HCT116 (cell line): ENCODE results near the gene SERINC4. TPM values are rescaled to one million over a fixed set of nuclear protein-coding genes. Genes with fewer than 3 reads are reported as not detected.

Experiments used
- ATAC-seq: fragments of 200-7000 bp; cut with Tn5 transposase; 2 replicates; pipeline ENCODE4 v1.9.1; 2020; ENCODE audit warnings: mild to moderate bottlenecking, moderate library complexity
- BruUV-seq: library from RNA; stranded (reverse); fragments of 400-500 nt; replicated peaks from 2 replicates; lab custom pipeline; 2021; lab: Mats Ljungman, UMichigan
- CTCF ChIA-PET: fragments of 300-600 bp; sonication (Branson Sonifier 250); formaldehyde crosslinking; loops from one replicate; lab custom pipeline; 2021; ENCODE audit warnings: antibody characterized with exemption; lab: Charles Lee
- POLR2A ChIA-PET: fragments of 300-600, 350-600 bp; sonication (Branson Sonifier 250); formaldehyde crosslinking; loops from one replicate; lab custom pipeline; 2021; ENCODE audit warnings: antibody characterized with exemption; lab: Charles Lee
- RAD21 ChIA-PET, 2 experiments: fragments of 300-600 bp; sonication (Branson Sonifier 250); formaldehyde crosslinking; loops; one replicate each; lab custom pipeline; 2023; ENCODE audit warnings: low total read pairs in 2 of 2; ENCODE audit not compliant: uncharacterized antibody in 2 of 2, unreplicated experiment in 2 of 2, low non-redundant PET in 1 of 2; lab: Charles Lee
- DNase-seq: peaks from one replicate; pipeline ENCODE4 v3.0.0-alpha.2; 2010; ENCODE audit warnings: low read depth, low spot score
- H2AFZ ChIP-seq: fragments of 200-600 bp; shearing (Covaris generic), sonication (generic); 2 replicates; pipeline ENCODE4 v1.6.1; 2017; ENCODE audit warnings: low read depth, mixed run types, mixed read lengths, antibody characterized with exemption, low read length; ENCODE audit not compliant: poor library complexity, severe bottlenecking
- H3K27ac ChIP-seq: 2 replicates; pipeline ENCODE4 v1.5.1; 2012; ENCODE audit warnings: low read depth, low read length
- H3K27me3 ChIP-seq: fragments of 200-600 bp; sonication (generic); 2 replicates; pipeline ENCODE4 v1.6.1; 2016; ENCODE audit warnings: mixed run types, low read length, mixed read lengths; ENCODE audit not compliant: insufficient read depth
- H3K36me3 ChIP-seq, 2 experiments: fragments of 200-500 bp in 1 of 2; fragments of 200-600 bp in 1 of 2; sonication (Bioruptor generic) in 1 of 2; sonication (generic) in 1 of 2; 2 replicates each; pipeline versions ENCODE4 v1.5.1 to v1.6.1; 2014 to 2016; ENCODE audit warnings: low read length in 2 of 2, inconsistent platforms in 1 of 2, mixed read lengths in 1 of 2, mixed run types in 1 of 2; ENCODE audit not compliant: insufficient read depth in 2 of 2, control insufficient read depth in 1 of 2
- H3K4me1 ChIP-seq, 2 experiments: fragments of 200-600 bp in 1 of 2; sonication (generic) in 1 of 2; 2 replicates each; pipeline versions ENCODE4 v1.5.1 to v1.6.1; 2012 to 2017; ENCODE audit warnings: low read length in 2 of 2, inconsistent platforms in 1 of 2, mild to moderate bottlenecking in 1 of 2, mixed read lengths in 1 of 2, mixed run types in 1 of 2, moderate library complexity in 1 of 2; ENCODE audit not compliant: insufficient read depth in 2 of 2, control insufficient read depth in 1 of 2
- H3K4me2 ChIP-seq: fragments of 200-600 bp; sonication (generic); 2 replicates; pipeline ENCODE4 v1.6.1; 2017; ENCODE audit warnings: mixed run types, low read length, mixed read lengths
- H3K4me3 ChIP-seq, 2 experiments: fragments of 200-600 bp in 1 of 2; sonication (generic) in 1 of 2; replicated peaks in 1 of 2; 2 replicates each; pipeline ENCODE4 v1.5.1; 2011 to 2016; ENCODE audit warnings: low read length in 2 of 2, control low read depth in 1 of 2, low read depth in 1 of 2, mild to moderate bottlenecking in 1 of 2, mixed read lengths in 1 of 2, mixed run types in 1 of 2
- H3K79me2 ChIP-seq: fragments of 200-600 bp; sonication (generic); 2 replicates; pipeline ENCODE4 v1.6.1; 2017; ENCODE audit warnings: mild to moderate bottlenecking, mixed run types, low read length, moderate library complexity, mixed read lengths; ENCODE audit not compliant: insufficient read depth
- H3K9ac ChIP-seq: fragments of 200-600 bp; sonication (generic); 2 replicates; pipeline ENCODE4 v1.6.1; 2016; ENCODE audit warnings: low read length, mixed read lengths
- H3K9me2 ChIP-seq: fragments of 200-600 bp; sonication (generic), shearing (Covaris generic); 2 replicates; pipeline ENCODE4 v1.6.1; 2017; ENCODE audit warnings: mixed run types, mild to moderate bottlenecking, moderate library complexity; ENCODE audit not compliant: insufficient read depth
- H3K9me3 ChIP-seq, 2 experiments: fragments of 200-500 bp in 1 of 2; fragments of 200-600 bp in 1 of 2; sonication (Bioruptor generic) in 1 of 2; sonication (generic) in 1 of 2; 2 replicates each; pipeline ENCODE4 v1.6.1; 2014 to 2017; ENCODE audit warnings: low read length in 2 of 2, mixed read lengths in 2 of 2, inconsistent platforms in 1 of 2, low read depth in 1 of 2, mild to moderate bottlenecking in 1 of 2, mixed run types in 1 of 2, moderate library complexity in 1 of 2; ENCODE audit not compliant: control insufficient read depth in 1 of 2, insufficient read depth in 1 of 2
- H4K20me1 ChIP-seq: fragments of 200-600 bp; sonication (generic), shearing (Covaris generic); 2 replicates; pipeline ENCODE4 v1.6.1; 2017; ENCODE audit warnings: mixed run types, mild to moderate bottlenecking, moderate library complexity; ENCODE audit not compliant: insufficient read depth
- CBX3 ChIP-seq: IDR thresholded peaks from 2 replicates; pipeline ENCODE4 v1.6.1; 2012; ENCODE audit warnings: low read depth
- CEBPB ChIP-seq: IDR thresholded peaks from 2 replicates; pipeline ENCODE4 v1.6.1; 2012; ENCODE audit warnings: low read depth
- EGR1 ChIP-seq: IDR thresholded peaks from 2 replicates; pipeline ENCODE4 v1.6.1; 2012; ENCODE audit warnings: low read depth
- FOSL1 ChIP-seq: IDR thresholded peaks from 2 replicates; pipeline ENCODE4 v1.6.1; 2012; ENCODE audit warnings: low read depth
- JUND ChIP-seq: IDR thresholded peaks from 2 replicates; pipeline ENCODE4 v1.6.1; 2012
- POLR2AphosphoS5 ChIP-seq: IDR thresholded peaks from 2 replicates; pipeline ENCODE4 v1.6.1; 2011; ENCODE audit warnings: mild to moderate bottlenecking, low read depth, low read length, moderate library complexity
- RAD21 ChIP-seq: IDR thresholded peaks from 2 replicates; pipeline ENCODE4 v1.6.1; 2012; ENCODE audit warnings: low read depth, mild to moderate bottlenecking
- SRF ChIP-seq: IDR thresholded peaks from 2 replicates; pipeline ENCODE4 v1.6.1; 2012; ENCODE audit warnings: low read depth
- TCF7L2 ChIP-seq: IDR thresholded peaks from 2 replicates; pipeline ENCODE4 v1.7.0; 2011; ENCODE audit warnings: borderline replicate concordance, inconsistent platforms; ENCODE audit not compliant: insufficient read depth, insufficient read length; ENCODE audit errors: extremely low read depth
- YY1 ChIP-seq: IDR thresholded peaks from 2 replicates; pipeline ENCODE4 v1.6.1; 2011; ENCODE audit warnings: low read length, low read depth, moderate library complexity, mild to moderate bottlenecking; ENCODE audit not compliant: insufficient replicate concordance; ENCODE audit errors: extremely low read depth
- ZNF274 ChIP-seq: fragments of 200-500 bp; sonication (Bioruptor generic); IDR thresholded peaks from 2 replicates; pipeline ENCODE4 v1.6.1; 2014; ENCODE audit warnings: mild to moderate bottlenecking, low read depth, low read length, inconsistent platforms
- intact Hi-C: fragments of 100-400 bp; cut with micrococcal nuclease; formaldehyde crosslinking; loops from 2 replicates; pipeline ENCODE4 v1.10.0; 2022
- total RNA-seq: library from RNA; stranded (reverse); gene quantifications from one replicate; pipeline ENCODE4 v1.2.1, GENCODE V29; 2021; ENCODE audit not compliant: unreplicated experiment
- TF ChIP-seq, protein P1 (sequence below): IDR thresholded peaks from 2 replicates; pipeline ENCODE4 v1.6.1; 2012
- TF ChIP-seq, protein P2 (sequence below): IDR thresholded peaks from 2 replicates; pipeline ENCODE4 v1.6.1; 2012
- TF ChIP-seq, protein P3 (sequence below): IDR thresholded peaks from 2 replicates; pipeline ENCODE4 v1.6.1; 2012; ENCODE audit warnings: low read depth
- TF ChIP-seq, protein P4 (sequence below): IDR thresholded peaks from 2 replicates; pipeline ENCODE4 v1.6.1; 2011; ENCODE audit warnings: mild to moderate bottlenecking, low read length, moderate library complexity; ENCODE audit not compliant: insufficient replicate concordance; ENCODE audit errors: extremely low read depth

SERINC4 gene
- total RNA-seq, 1 experiment from 2014 or later, result 0.12 TPM

DNA sequence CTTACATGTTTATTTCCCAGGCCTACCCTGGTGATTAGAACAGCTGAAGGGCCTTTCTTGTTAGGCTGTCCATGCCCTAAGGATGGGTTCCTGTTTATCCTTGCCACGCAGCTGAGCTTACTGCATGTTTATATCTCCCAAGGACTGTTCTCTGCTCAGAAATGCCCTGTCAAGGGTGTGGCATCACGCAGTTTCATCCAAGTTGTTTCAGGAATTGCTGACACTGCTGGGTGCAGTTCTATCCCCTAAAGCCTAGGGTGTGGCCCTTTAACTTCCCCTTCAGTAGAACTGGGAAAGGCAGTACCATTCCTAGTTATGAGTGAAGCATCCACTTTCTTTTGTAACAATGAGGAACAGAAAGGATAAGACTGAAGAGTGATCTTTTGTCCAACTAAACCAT, 28.2 kb downstream of the SERINC4 start:
- H3K4me1 ChIP-seq, result peaks cover 9 to 17% of the 10 kb centered on the region in 2 experiments
- H3K4me2 ChIP-seq, result no peak overlapping the region
- H3K27me3 ChIP-seq, result no peaks in the 10 kb centered on the region
- H3K9ac ChIP-seq, result no peak overlapping the region
- TF ChIP-seq YY1, result no peak
- no peak for TF ChIP-seq CEBPB
- no peak for TF ChIP-seq POLR2AphosphoS5
- TF ChIP-seq, protein P1, sequence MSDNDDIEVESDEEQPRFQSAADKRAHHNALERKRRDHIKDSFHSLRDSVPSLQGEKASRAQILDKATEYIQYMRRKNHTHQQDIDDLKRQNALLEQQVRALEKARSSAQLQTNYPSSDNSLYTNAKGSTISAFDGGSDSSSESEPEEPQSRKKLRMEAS, result no peak
- no peak for TF ChIP-seq TCF7L2
- no peak for TF ChIP-seq RAD21
- TF ChIP-seq SRF, result no peak
- no peak for TF ChIP-seq ZNF274
- TF ChIP-seq JUND, result no peak
- TF ChIP-seq FOSL1, result no peak
- TF ChIP-seq, protein P2, sequence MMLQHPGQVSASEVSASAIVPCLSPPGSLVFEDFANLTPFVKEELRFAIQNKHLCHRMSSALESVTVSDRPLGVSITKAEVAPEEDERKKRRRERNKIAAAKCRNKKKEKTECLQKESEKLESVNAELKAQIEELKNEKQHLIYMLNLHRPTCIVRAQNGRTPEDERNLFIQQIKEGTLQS, result no peak
- TF ChIP-seq, protein P3, sequence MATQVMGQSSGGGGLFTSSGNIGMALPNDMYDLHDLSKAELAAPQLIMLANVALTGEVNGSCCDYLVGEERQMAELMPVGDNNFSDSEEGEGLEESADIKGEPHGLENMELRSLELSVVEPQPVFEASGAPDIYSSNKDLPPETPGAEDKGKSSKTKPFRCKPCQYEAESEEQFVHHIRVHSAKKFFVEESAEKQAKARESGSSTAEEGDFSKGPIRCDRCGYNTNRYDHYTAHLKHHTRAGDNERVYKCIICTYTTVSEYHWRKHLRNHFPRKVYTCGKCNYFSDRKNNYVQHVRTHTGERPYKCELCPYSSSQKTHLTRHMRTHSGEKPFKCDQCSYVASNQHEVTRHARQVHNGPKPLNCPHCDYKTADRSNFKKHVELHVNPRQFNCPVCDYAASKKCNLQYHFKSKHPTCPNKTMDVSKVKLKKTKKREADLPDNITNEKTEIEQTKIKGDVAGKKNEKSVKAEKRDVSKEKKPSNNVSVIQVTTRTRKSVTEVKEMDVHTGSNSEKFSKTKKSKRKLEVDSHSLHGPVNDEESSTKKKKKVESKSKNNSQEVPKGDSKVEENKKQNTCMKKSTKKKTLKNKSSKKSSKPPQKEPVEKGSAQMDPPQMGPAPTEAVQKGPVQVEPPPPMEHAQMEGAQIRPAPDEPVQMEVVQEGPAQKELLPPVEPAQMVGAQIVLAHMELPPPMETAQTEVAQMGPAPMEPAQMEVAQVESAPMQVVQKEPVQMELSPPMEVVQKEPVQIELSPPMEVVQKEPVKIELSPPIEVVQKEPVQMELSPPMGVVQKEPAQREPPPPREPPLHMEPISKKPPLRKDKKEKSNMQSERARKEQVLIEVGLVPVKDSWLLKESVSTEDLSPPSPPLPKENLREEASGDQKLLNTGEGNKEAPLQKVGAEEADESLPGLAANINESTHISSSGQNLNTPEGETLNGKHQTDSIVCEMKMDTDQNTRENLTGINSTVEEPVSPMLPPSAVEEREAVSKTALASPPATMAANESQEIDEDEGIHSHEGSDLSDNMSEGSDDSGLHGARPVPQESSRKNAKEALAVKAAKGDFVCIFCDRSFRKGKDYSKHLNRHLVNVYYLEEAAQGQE, result no peak
- no peak for TF ChIP-seq EGR1
- TF ChIP-seq, protein P4, sequence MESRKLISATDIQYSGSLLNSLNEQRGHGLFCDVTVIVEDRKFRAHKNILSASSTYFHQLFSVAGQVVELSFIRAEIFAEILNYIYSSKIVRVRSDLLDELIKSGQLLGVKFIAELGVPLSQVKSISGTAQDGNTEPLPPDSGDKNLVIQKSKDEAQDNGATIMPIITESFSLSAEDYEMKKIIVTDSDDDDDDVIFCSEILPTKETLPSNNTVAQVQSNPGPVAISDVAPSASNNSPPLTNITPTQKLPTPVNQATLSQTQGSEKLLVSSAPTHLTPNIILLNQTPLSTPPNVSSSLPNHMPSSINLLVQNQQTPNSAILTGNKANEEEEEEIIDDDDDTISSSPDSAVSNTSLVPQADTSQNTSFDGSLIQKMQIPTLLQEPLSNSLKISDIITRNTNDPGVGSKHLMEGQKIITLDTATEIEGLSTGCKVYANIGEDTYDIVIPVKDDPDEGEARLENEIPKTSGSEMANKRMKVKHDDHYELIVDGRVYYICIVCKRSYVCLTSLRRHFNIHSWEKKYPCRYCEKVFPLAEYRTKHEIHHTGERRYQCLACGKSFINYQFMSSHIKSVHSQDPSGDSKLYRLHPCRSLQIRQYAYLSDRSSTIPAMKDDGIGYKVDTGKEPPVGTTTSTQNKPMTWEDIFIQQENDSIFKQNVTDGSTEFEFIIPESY, result no peak
- TF ChIP-seq CBX3, result no peak
- peaks cover 43 to 47% of the 10 kb centered on the region in 2 experiments for H3K36me3 ChIP-seq
- RAD21 ChIA-PET, result interaction anchor here in 1 of 2 experiments (0.8 kb wide), 1 partner anchor 26 kb away, joined by 5 read pairs; the partner anchor contains the start of gene PDIA3
- DNase-seq (no peak), ATAC-seq (no peak)
- BruUV-seq, result no TSS peak
- H3K4me3 ChIP-seq, result no peak overlapping the region
- H3K27ac ChIP-seq, result no peak overlapping the region
- intact Hi-C loops, result loop anchor here (10.0 kb wide), 1 partner anchor 327 kb away; no protein-coding TSS in a partner anchor
- CTCF ChIA-PET, result no interaction called here
- POLR2A ChIA-PET, result interaction anchor here (1.1 kb wide), 1 partner anchor 15 kb away, joined by 3 read pairs; no protein-coding TSS in a partner anchor
- H3K79me2 ChIP-seq, result no peaks in the 10 kb centered on the region; the same call in 1 of the 2 replicates
- no peaks in the 10 kb centered on the region for H3K9me3 ChIP-seq
- no peak overlapping the region for H2AFZ ChIP-seq
- H4K20me1 ChIP-seq, result peaks cover 11% of the 10 kb centered on the region; the same call in 1 of the 2 replicates
- H3K9me2 ChIP-seq, result no peaks in the 10 kb centered on the region
